Measurements from ENCODE around the gene GPN3.
"Not testable (repeated sequence)": the region's sequence is repeated elsewhere in the genome, so short reads cannot be mapped to it uniquely, and the experiment has no call there.

GRCh38 chr12:110420644-110421043 lies 47.4 kb downstream of the GPN3 start:
- not testable (repeated sequence) for TF ChIP-seq EZH2 (IDR thresholded peaks at IDR 0.05; ENCODE audit: borderline replicate concordance, insufficient read depth, low read length, poor library complexity, severe bottlenecking); CTCF (IDR thresholded peaks at IDR 0.05; ENCODE audit: poor library complexity, severe bottlenecking); POLR2AphosphoS5 (IDR thresholded peaks at IDR 0.05); MXI1 (conservative IDR thresholded peaks at IDR 0.05; ENCODE audit: poor library complexity, severe bottlenecking); RAD21 (conservative IDR thresholded peaks at IDR 0.05); REST (IDR thresholded peaks at IDR 0.05; ENCODE audit: borderline replicate concordance)

Data from neural cell (in vitro differentiated cells).